SK-N-SH (cell line): ENCODE results near the gene XXYLT1. TPM values are rescaled to one million over a fixed set of nuclear protein-coding genes. Genes with fewer than 3 reads are reported as not detected.

Experiments
- CTCF ChIA-PET: fragments of 300-600, 350-600 bp; formaldehyde crosslinking; extraction: SDS; loops from one replicate; lab custom pipeline; 2021; lab: Yijun Ruan, JAX
- POLR2A ChIA-PET: fragments of 350-600 bp; sonication (Branson Sonifier 250); formaldehyde crosslinking; extraction: SDS; loops from one replicate; lab custom pipeline; 2020; ENCODE audit warnings: antibody characterized with exemption, inconsistent platforms; lab: Yijun Ruan, JAX
- DNase-seq: peaks from one replicate; pipeline ENCODE4 v3.0.0; 2012
- H2AFZ ChIP-seq: fragments of 200-600 bp; sonication (generic); 2 replicates; pipeline ENCODE4 v1.8.1; 2016; ENCODE audit warnings: antibody characterized with exemption, mild to moderate bottlenecking, low read depth
- H3F3A ChIP-seq: fragments of 200-600 bp; sonication (generic); replicated peaks from 2 replicates; pipeline ENCODE3; 2016; ENCODE audit warnings: antibody characterized with exemption, mild to moderate bottlenecking; ENCODE audit not compliant: insufficient read depth
- H3K27ac ChIP-seq, 2 experiments: fragments of 200-500 bp in 1 of 2; fragments of 200-600 bp in 1 of 2; sonication (Bioruptor generic) in 1 of 2; sonication (generic), shearing (Covaris generic) in 1 of 2; 2 replicates each; pipeline versions ENCODE4 v1.5.1 to v1.6.1; 2014 to 2016; ENCODE audit warnings: low read depth in 2 of 2, inconsistent platforms in 1 of 2, low read length in 1 of 2, mild to moderate bottlenecking in 1 of 2, mixed read lengths in 1 of 2
- H3K27me3 ChIP-seq: fragments of 200-600 bp; sonication (generic), shearing (Covaris generic); 2 replicates; pipeline ENCODE4 v1.6.1; 2016; ENCODE audit warnings: mixed run types; ENCODE audit not compliant: insufficient read depth
- H3K36me3 ChIP-seq, 2 experiments: fragments of 200-500 bp in 1 of 2; fragments of 200-600 bp in 1 of 2; sonication (Bioruptor generic) in 1 of 2; sonication (generic) in 1 of 2; replicated peaks in 1 of 2; 2 replicates each; pipeline versions ENCODE3 to v1.5.1; 2014 to 2016; ENCODE audit warnings: low read length in 1 of 2, mild to moderate bottlenecking in 1 of 2; ENCODE audit not compliant: insufficient read depth in 2 of 2, control insufficient read depth in 1 of 2
- H3K4me1 ChIP-seq, 2 experiments: fragments of 200-500 bp in 1 of 2; fragments of 200-600 bp in 1 of 2; sonication (Bioruptor generic) in 1 of 2; sonication (generic), shearing (Covaris generic) in 1 of 2; 2 replicates each; pipeline versions ENCODE4 v1.5.1 to v1.6.1; 2014 to 2016; ENCODE audit warnings: low read depth in 1 of 2, low read length in 1 of 2, mixed run types in 1 of 2; ENCODE audit not compliant: insufficient read depth in 2 of 2, control insufficient read depth in 1 of 2
- H3K4me2 ChIP-seq: fragments of 200-600 bp; sonication (generic), shearing (Covaris generic); 2 replicates; pipeline ENCODE4 v1.6.1; 2017; ENCODE audit warnings: mixed run types
- H3K4me3 ChIP-seq, 2 experiments: fragments of 200-500 bp in 1 of 2; fragments of 200-600 bp in 1 of 2; sonication (Bioruptor generic) in 1 of 2; sonication (generic), shearing (Covaris generic) in 1 of 2; 2 replicates each; pipeline versions ENCODE4 v1.5.1 to v1.8.1; 2014 to 2016; ENCODE audit warnings: low read depth in 2 of 2, inconsistent platforms in 1 of 2, low read length in 1 of 2, mild to moderate bottlenecking in 1 of 2, mixed read lengths in 1 of 2, moderate library complexity in 1 of 2
- H3K79me2 ChIP-seq: fragments of 200-600 bp; sonication (generic); 2 replicates; pipeline ENCODE4 v1.8.1; 2017; ENCODE audit warnings: mild to moderate bottlenecking; ENCODE audit not compliant: insufficient read depth
- H3K9ac ChIP-seq: fragments of 200-600 bp; sonication (generic); 2 replicates; pipeline ENCODE4 v1.6.1; 2017; ENCODE audit warnings: mixed run types
- H3K9me2 ChIP-seq: fragments of 200-600 bp; sonication (generic); 2 replicates; pipeline ENCODE4 v1.6.1; 2017; ENCODE audit warnings: mixed run types
- H3K9me3 ChIP-seq: fragments of 200-600 bp; sonication (generic); 2 replicates; pipeline ENCODE4 v1.6.1; 2017; ENCODE audit warnings: mixed run types, mild to moderate bottlenecking, moderate library complexity
- H4K20me1 ChIP-seq: fragments of 200-600 bp; sonication (generic); 2 replicates; pipeline ENCODE4 v1.6.1; 2017; ENCODE audit warnings: mild to moderate bottlenecking, mixed run types; ENCODE audit not compliant: insufficient read depth
- CHD2 ChIP-seq: fragments of 150-350 bp; IDR thresholded peaks from 2 replicates; pipeline ENCODE4 v1.6.1; 2018; ENCODE audit warnings: low read length; ENCODE audit not compliant: partially characterized antibody
- EZH2phosphoT487 ChIP-seq: fragments of 200-600 bp; sonication (generic); IDR thresholded peaks from 2 replicates; pipeline ENCODE4 v1.6.1; 2017; ENCODE audit warnings: low read depth, mixed run types, mild to moderate bottlenecking, antibody characterized with exemption, moderate library complexity, borderline replicate concordance
- FOXJ3 ChIP-seq: sonication (generic); formaldehyde crosslinking; IDR thresholded peaks from 2 replicates; pipeline ENCODE4 v1.5.1; 2020; ENCODE audit warnings: mild to moderate bottlenecking, missing genetic modification reagents
- GABPA ChIP-seq: IDR thresholded peaks from 2 replicates; pipeline ENCODE4 v1.4.0; 2012; ENCODE audit warnings: low read depth, mild to moderate bottlenecking
- IRF3 ChIP-seq: fragments of 150-350 bp; IDR thresholded peaks from 2 replicates; pipeline ENCODE4 v1.6.1; 2016; ENCODE audit warnings: mild to moderate bottlenecking, low read depth, low read length
- NRF1 ChIP-seq: IDR thresholded peaks from 2 replicates; pipeline ENCODE4 v1.6.1; 2012; ENCODE audit warnings: low read depth, mild to moderate bottlenecking, low read length
- SMC3 ChIP-seq: IDR thresholded peaks from 2 replicates; pipeline ENCODE4 v1.6.1; 2012; ENCODE audit warnings: low read depth, low read length, improper control_type of control experiment
- TAF1 ChIP-seq: IDR thresholded peaks from 2 replicates; pipeline ENCODE4 v1.6.1; 2012; ENCODE audit warnings: low read depth, mild to moderate bottlenecking, low read length, moderate library complexity, borderline replicate concordance
- USF2 ChIP-seq: fragments of 150-350 bp; IDR thresholded peaks from 2 replicates; pipeline ENCODE4 v1.6.1; 2017; ENCODE audit warnings: antibody characterized with exemption, low read length, low read depth, borderline replicate concordance
- YY1 ChIP-seq: IDR thresholded peaks from 2 replicates; pipeline ENCODE4 v1.4.0; 2012; ENCODE audit warnings: low read depth, mild to moderate bottlenecking
- WGBS: methylation state at CpG from one replicate; pipeline ENCODE4 v1.1.6; 2017; ENCODE audit warnings: low lambda C conversion rate; 5-methylcytosine and 5-hydroxymethylcytosine counted together
- polyA plus RNA-seq, 3 experiments: library from polyadenylated mRNA; depleted of rRNA; stranded (reverse); fragments of >200 nt; gene quantifications; 2 replicates each; pipeline ENCODE4 v1.2.3, GENCODE V29; 2012
- TF ChIP-seq, protein P1 (sequence below): IDR thresholded peaks from 2 replicates; pipeline ENCODE4 v1.4.0; 2012; ENCODE audit warnings: low read depth
- TF ChIP-seq, protein P2 (sequence below): IDR thresholded peaks from 2 replicates; pipeline ENCODE4 v1.6.1; 2012; ENCODE audit warnings: mild to moderate bottlenecking, low read depth, low read length, moderate library complexity

Gene XXYLT1
- polyA plus RNA-seq, 1 of the 3 experiments (the other 2 are of a cell fraction) = 22.6 TPM

DNA sequence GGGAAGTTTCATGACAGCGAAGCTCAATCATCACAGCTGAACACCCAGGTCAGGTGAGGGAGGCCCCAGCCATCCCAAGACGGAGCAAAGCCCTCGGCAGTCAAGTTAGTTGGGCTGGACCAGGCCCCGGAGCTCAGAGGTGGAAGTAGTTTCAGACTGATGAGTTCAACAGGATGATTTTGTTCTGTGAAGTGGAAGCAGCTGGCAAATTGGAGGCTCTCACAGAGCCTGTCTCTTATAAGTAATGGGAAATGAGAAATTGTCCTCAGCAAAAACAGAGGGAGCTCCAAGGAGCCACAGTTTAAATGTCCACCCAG, 245.1 kb downstream of the XXYLT1 start:
- 68% methylated on average over 4 of the region's 4 CpGs for WGBS
- Histone ChIP-seq H3K79me2 (no peaks in the 10 kb centered on the region), H3K9me2 (no peaks in the 10 kb centered on the region), H3K4me2 (no peak overlapping the region), H3K9me3 (no peaks in the 10 kb centered on the region), H3K4me3 (no peak overlapping the region), H4K20me1 (no peaks in the 10 kb centered on the region), H3K27me3 (peaks cover 9% of the 10 kb centered on the region; the same call in 1 of the 2 replicates), H3K9ac (no peak overlapping the region), H3K27ac (no peak overlapping the region), H3F3A (no peaks in the 10 kb centered on the region), H2AFZ (no peak overlapping the region), H3K36me3 (no peaks in the 10 kb centered on the region), H3K4me1 (peaks cover 4 to 12% of the 10 kb centered on the region in 2 experiments; a peak in 2 of 4 replicates)
- POLR2A ChIA-PET = interaction anchor here (0.9 kb wide), 1 partner anchor 340 kb away, joined by 3 read pairs; no protein-coding TSS in a partner anchor
- CTCF ChIA-PET = interaction anchor here (1.4 to 1.9 kb wide), 5 partner anchors 11 to 343 kb away, joined by 3 to 8 read pairs (median 4); no protein-coding TSS in a partner anchor
- DNase-seq = no peak
- no peak for TF ChIP-seq SMC3
- TF ChIP-seq FOXJ3 = no peak
- TF ChIP-seq NRF1 = no peak
- TF ChIP-seq EZH2phosphoT487 = no peak
- TF ChIP-seq YY1 = no peak
- no peak for TF ChIP-seq GABPA
- no peak for TF ChIP-seq USF2
- TF ChIP-seq CHD2 = no peak
- TF ChIP-seq TAF1 = no peak
- TF ChIP-seq IRF3 = no peak
- TF ChIP-seq, protein P1, sequence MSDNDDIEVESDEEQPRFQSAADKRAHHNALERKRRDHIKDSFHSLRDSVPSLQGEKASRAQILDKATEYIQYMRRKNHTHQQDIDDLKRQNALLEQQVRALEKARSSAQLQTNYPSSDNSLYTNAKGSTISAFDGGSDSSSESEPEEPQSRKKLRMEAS = no peak
- TF ChIP-seq, protein P2, sequence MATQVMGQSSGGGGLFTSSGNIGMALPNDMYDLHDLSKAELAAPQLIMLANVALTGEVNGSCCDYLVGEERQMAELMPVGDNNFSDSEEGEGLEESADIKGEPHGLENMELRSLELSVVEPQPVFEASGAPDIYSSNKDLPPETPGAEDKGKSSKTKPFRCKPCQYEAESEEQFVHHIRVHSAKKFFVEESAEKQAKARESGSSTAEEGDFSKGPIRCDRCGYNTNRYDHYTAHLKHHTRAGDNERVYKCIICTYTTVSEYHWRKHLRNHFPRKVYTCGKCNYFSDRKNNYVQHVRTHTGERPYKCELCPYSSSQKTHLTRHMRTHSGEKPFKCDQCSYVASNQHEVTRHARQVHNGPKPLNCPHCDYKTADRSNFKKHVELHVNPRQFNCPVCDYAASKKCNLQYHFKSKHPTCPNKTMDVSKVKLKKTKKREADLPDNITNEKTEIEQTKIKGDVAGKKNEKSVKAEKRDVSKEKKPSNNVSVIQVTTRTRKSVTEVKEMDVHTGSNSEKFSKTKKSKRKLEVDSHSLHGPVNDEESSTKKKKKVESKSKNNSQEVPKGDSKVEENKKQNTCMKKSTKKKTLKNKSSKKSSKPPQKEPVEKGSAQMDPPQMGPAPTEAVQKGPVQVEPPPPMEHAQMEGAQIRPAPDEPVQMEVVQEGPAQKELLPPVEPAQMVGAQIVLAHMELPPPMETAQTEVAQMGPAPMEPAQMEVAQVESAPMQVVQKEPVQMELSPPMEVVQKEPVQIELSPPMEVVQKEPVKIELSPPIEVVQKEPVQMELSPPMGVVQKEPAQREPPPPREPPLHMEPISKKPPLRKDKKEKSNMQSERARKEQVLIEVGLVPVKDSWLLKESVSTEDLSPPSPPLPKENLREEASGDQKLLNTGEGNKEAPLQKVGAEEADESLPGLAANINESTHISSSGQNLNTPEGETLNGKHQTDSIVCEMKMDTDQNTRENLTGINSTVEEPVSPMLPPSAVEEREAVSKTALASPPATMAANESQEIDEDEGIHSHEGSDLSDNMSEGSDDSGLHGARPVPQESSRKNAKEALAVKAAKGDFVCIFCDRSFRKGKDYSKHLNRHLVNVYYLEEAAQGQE = no peak
